A549 (cell line): ENCODE measurements around the gene POP4. TPM values are rescaled to one million over a fixed set of nuclear protein-coding genes. Genes with fewer than 3 reads are reported as not detected.

ENCODE experiments used
- ATAC-seq, 2 experiments: fragments of 200-7000 bp in 1 of 2; fragments of >200 bp in 1 of 2; cut with Nextera tagmentation in 1 of 2; cut with Tn5 transposase in 1 of 2; 3 replicates each; pipeline versions ENCODE4 v1.8.0 to v1.9.1; 2018 to 2020; ENCODE audit warnings: mild to moderate bottlenecking in 1 of 2, moderate library complexity in 1 of 2
- CTCF ChIA-PET: fragments of 300-600 bp; sonication (Branson Sonifier 250); formaldehyde crosslinking; extraction: SDS; loops from one replicate; lab custom pipeline; 2021; ENCODE audit warnings: antibody characterized with exemption, inconsistent platforms; lab: Yijun Ruan, JAX
- POLR2A ChIA-PET: fragments of 350-600 bp; formaldehyde crosslinking; extraction: SDS; loops from one replicate; lab custom pipeline; 2021; ENCODE audit warnings: antibody characterized with exemption, inconsistent platforms; lab: Yijun Ruan, JAX
- DNase-seq, 2 experiments: peaks; one replicate each; pipeline versions ENCODE4 v3.0.0 to v3.0.0-alpha.2; 2011 to 2016; ENCODE audit warnings: low read depth in 1 of 2, low spot score in 1 of 2
- FAIRE-seq: peaks from 2 replicates; lab custom pipeline; 2011; peaks lifted over from hg19 to GRCh38; lab: Jason Lieb, UNC
- H3K27ac ChIP-seq, 2 experiments: fragments of >200 bp; sonication (Bioruptor Twin); formaldehyde crosslinking; 3 replicates each; pipeline ENCODE4 v1.5.1; 2016 to 2017
- H3K4me1 ChIP-seq: fragments of >200 bp; sonication (Bioruptor Twin); formaldehyde crosslinking; 3 replicates; pipeline ENCODE4 v1.6.1; 2016
- H3K4me2 ChIP-seq: fragments of >200 bp; sonication (Bioruptor Twin); formaldehyde crosslinking; 3 replicates; pipeline ENCODE4 v1.6.1; 2016
- H3K4me3 ChIP-seq: fragments of >200 bp; sonication (Bioruptor Twin); formaldehyde crosslinking; 3 replicates; pipeline ENCODE4 v1.5.1; 2016
- H3K9me3 ChIP-seq: fragments of >200 bp; sonication (Bioruptor Twin); formaldehyde crosslinking; 3 replicates; pipeline ENCODE4 v1.6.1; 2016
- ATOH8 ChIP-seq: fragments of 250-450 bp; sonication (Bioruptor Pico); IDR thresholded peaks from 2 replicates; pipeline ENCODE4 v1.5.0; 2020; ENCODE audit warnings: low read depth, mild to moderate bottlenecking, moderate library complexity
- BCL3 ChIP-seq: fragments of >200 bp; sonication (Bioruptor Twin); formaldehyde crosslinking; IDR thresholded peaks from 3 replicates; pipeline ENCODE4 v1.6.1; 2016
- CHD4 ChIP-seq: fragments of 200-600 bp; sonication (generic); IDR thresholded peaks from 2 replicates; pipeline ENCODE4 v1.6.1; 2016; ENCODE audit warnings: antibody characterized with exemption, mild to moderate bottlenecking, borderline replicate concordance
- CTCF ChIP-seq: fragments of >200 bp; sonication (Bioruptor Twin); formaldehyde crosslinking; IDR thresholded peaks from 3 replicates; pipeline ENCODE4 v1.5.1; 2016
- E2F6 ChIP-seq: IDR thresholded peaks from 2 replicates; pipeline ENCODE4 v1.6.1; 2012; ENCODE audit warnings: low read depth, borderline replicate concordance
- EHMT2 ChIP-seq: fragments of 200-600 bp; sonication (generic); IDR thresholded peaks from 2 replicates; pipeline ENCODE4 v1.6.1; 2016; ENCODE audit warnings: antibody characterized with exemption, low read depth, mild to moderate bottlenecking, moderate library complexity
- ELK1 ChIP-seq: fragments of 150-350 bp; IDR thresholded peaks from 2 replicates; pipeline ENCODE4 v1.6.1; 2014; ENCODE audit warnings: low read depth, mild to moderate bottlenecking, low read length
- FOXS1 ChIP-seq: fragments of 250-450 bp; sonication (Bioruptor Pico); IDR thresholded peaks from 2 replicates; pipeline ENCODE4 v1.5.0; 2020; ENCODE audit warnings: mild to moderate bottlenecking, moderate library complexity
- GATA3 ChIP-seq: IDR thresholded peaks from 2 replicates; pipeline ENCODE4 v1.6.1; 2012; ENCODE audit warnings: borderline replicate concordance
- HEYL ChIP-seq: fragments of 250-450 bp; sonication (Bioruptor Pico); IDR thresholded peaks from 2 replicates; pipeline ENCODE4 v1.8.0; 2021; ENCODE audit warnings: mild to moderate bottlenecking, moderate library complexity
- JUN ChIP-seq, 2 experiments: fragments of >200 bp; sonication (Bioruptor Twin); formaldehyde crosslinking; IDR thresholded peaks; 2 replicates in 1 of 2; 3 replicates in 1 of 2; pipeline ENCODE4 v1.6.1; 2016 to 2017
- MAZ ChIP-seq: fragments of 150-350 bp; IDR thresholded peaks from 2 replicates; pipeline ENCODE4 v1.6.1; 2014; ENCODE audit warnings: antibody characterized with exemption, low read depth, low read length, borderline replicate concordance
- NR3C1 ChIP-seq: fragments of >200 bp; sonication (Bioruptor Twin); formaldehyde crosslinking; IDR thresholded peaks from 3 replicates; pipeline ENCODE4 v1.6.1; 2017
- PBX3 ChIP-seq: IDR thresholded peaks from 2 replicates; pipeline ENCODE4 v1.6.1; 2012
- POLR2A ChIP-seq: IDR thresholded peaks from 2 replicates; pipeline ENCODE4 v1.6.1; 2012; ENCODE audit warnings: mild to moderate bottlenecking, low read length
- RFX5 ChIP-seq: fragments of 450-650 bp; IDR thresholded peaks from 2 replicates; pipeline ENCODE4 v1.7.1; 2014; ENCODE audit warnings: antibody characterized with exemption, mild to moderate bottlenecking, moderate library complexity
- TP53 ChIP-seq: fragments of 250-450 bp; sonication (Bioruptor Pico); IDR thresholded peaks from 2 replicates; pipeline ENCODE4 v1.5.0; 2021; ENCODE audit warnings: mild to moderate bottlenecking, moderate library complexity
- USF2 ChIP-seq: fragments of 450-650 bp; IDR thresholded peaks from 2 replicates; pipeline ENCODE4 v1.6.1; 2014; ENCODE audit warnings: antibody characterized with exemption
- ZSCAN20 ChIP-seq: fragments of 250-450 bp; sonication (Bioruptor Pico); IDR thresholded peaks from 2 replicates; pipeline ENCODE4 v1.8.0; 2022; ENCODE audit warnings: mild to moderate bottlenecking, moderate library complexity
- WGBS: methylation state at CpG from one replicate; pipeline ENCODE4 v1.1.6; 2017; ENCODE audit errors: missing lambda C conversion rate; 5-methylcytosine and 5-hydroxymethylcytosine counted together
- polyA plus RNA-seq, 4 experiments: library from polyadenylated mRNA; depleted of rRNA in 3 of 4; stranded (reverse); fragments of >200 nt; fragmentation: RNase III in 1 of 4; extraction: RNeasy Plus Mini Kit Qiagen cat#74134 plus additional on column Dnase treatment in 1 of 4; gene quantifications; 2 replicates in 3 of 4; 3 replicates in 1 of 4; pipeline ENCODE4 v1.2.3, GENCODE V29; 2011 to 2017

Gene POP4
- polyA plus RNA-seq, 2 of the 4 experiments (the other 2 are of a cell fraction) = 202 to 208 TPM

- no peak for TF ChIP-seq ATOH8 (CRISPR knock-in tag)
These were observed 8.7 kb downstream of the POP4 start (continued) for GRCh38 chr19:29614780-29615179.

- 87% methylated on average over 10 of the region's 10 CpGs for WGBS
- Histone ChIP-seq H3K27ac (no peak overlapping the region), H3K4me1 (no peaks in the 10 kb centered on the region)
- CTCF ChIA-PET = interaction anchor here (1.1 to 11.0 kb wide), 3 partner anchors 52 to 1053 kb away, joined by 3 to 97 read pairs (median 4); partner anchors contain the start of gene C19orf12
- TF ChIP-seq TP53 (CRISPR knock-in tag) (no peak), FOXS1 (CRISPR knock-in tag) (no peak), CHD4 (no peak), JUN (IDR thresholded peaks at IDR 0.05) (no peak), E2F6 (no peak), POLR2A (no peak)
- TF ChIP-seq, all 56 proteins: peak for 0
- POLR2A ChIA-PET = interaction anchor here (1.3 to 3.0 kb wide), 3 partner anchors 10 to 101 kb away, joined by 5 to 30 read pairs (median 18); partner anchors contain the start of gene POP4
- H3K9me3 ChIP-seq = no peaks in the 10 kb centered on the region
- ATAC-seq = no peak
- FAIRE-seq = no peak
- no peak for DNase-seq
- H3K4me3 ChIP-seq = no peak overlapping the region
- no peak overlapping the region for H3K4me2 ChIP-seq
These were observed 9.9 kb downstream of the POP4 start for GRCh38 chr19:29615891-29616425.

- TF ChIP-seq RFX5 (no peak), BCL3 (no peak), USF2 (no peak), ZSCAN20 (no peak), HEYL (CRISPR knock-in tag) (no peak), EHMT2 (no peak), CTCF (no peak), GATA3 (no peak), PBX3 (no peak), NR3C1 (no peak), MAZ (no peak), POLR2A (no peak), ELK1 (no peak)
- Histone ChIP-seq H3K9me3 (no peaks in the 10 kb centered on the region), H3K4me2 (no peak overlapping the region), H3K4me1 (no peaks in the 10 kb centered on the region), H3K4me3 (no peak overlapping the region), H3K27ac (no peak overlapping the region)
- ChIA-PET CTCF (interaction anchor here (0.8 to 11.0 kb wide), 8 partner anchors 9 to 1053 kb away, joined by 3 to 97 read pairs (median 4); partner anchors contain the start of gene C19orf12), POLR2A (interaction anchor here (0.7 to 3.0 kb wide), 3 partner anchors 10 to 100 kb away, joined by 3 to 18 read pairs (median 5); partner anchors contain the start of genes C19orf12 and POP4)
- no peak for DNase-seq
- WGBS = 90% methylated on average over 16 of the region's 16 CpGs
- no peak for FAIRE-seq
- no peak for ATAC-seq
These were observed 10.5 kb downstream of the POP4 start for GRCh38 chr19:29616541-29616940.
